ENCODE measurements around the gene UTP14C. TPM values are rescaled to one million over a fixed set of nuclear protein-coding genes. Genes with fewer than 3 reads are reported as not detected.
"Not testable (repeated sequence)": the region's sequence is repeated elsewhere in the genome, so short reads cannot be mapped to it uniquely, and the experiment has no call there.

The UTP14C gene
- total and polyA plus RNA-seq, 3 donors from 2014 or later: 9.7 to 22.4 (median 18.8) TPM

- H3K27ac ChIP-seq: no peak overlapping the region
- 86 to 95% methylated on average over 3 of the region's 3 CpGs for WGBS, 2 donors
- H3K36me3 ChIP-seq (ENCODE audit: low read depth, missing control alignments): no peaks in the 10 kb centered on the region
- H3K4me3 ChIP-seq: no peak overlapping the region
- intact Hi-C loops (cut with DNase I; ENCODE audit: low total_unique reads): no loop called here
- no peaks in the 10 kb centered on the region for H3K4me1 ChIP-seq
- no peaks in the 10 kb centered on the region for H3K27me3 ChIP-seq
- TF ChIP-seq POLR2A (IDR thresholded peaks at IDR 0.05): no peak
- TF ChIP-seq CTCF (IDR thresholded peaks at IDR 0.05): no peak
- H3K9me3 ChIP-seq: no peaks in the 10 kb centered on the region
- DNase-seq: no peak
Observed at GRCh38 chr13:52047463-52047862, 23.0 kb downstream of the UTP14C start.

- DNase-seq: no peak
- Histone ChIP-seq H3K27ac (no peak overlapping the region), H3K9me3 (no peaks in the 10 kb centered on the region), H3K4me3 (no peak overlapping the region), H3K27me3 (no peaks in the 10 kb centered on the region), H3K4me1 (no peaks in the 10 kb centered on the region), H3K36me3 (ENCODE audit: low read depth, missing control alignments) (no peaks in the 10 kb centered on the region)
- TF ChIP-seq POLR2A (IDR thresholded peaks at IDR 0.05) (no peak), CTCF (IDR thresholded peaks at IDR 0.05) (no peak)
- WGBS, 2 donors: 79 to 85% methylated on average over 2 of the region's 2 CpGs
- intact Hi-C loops (cut with DNase I; ENCODE audit: low total_unique reads): no loop called here
Observed at GRCh38 chr13:52048516-52048915, 24.0 kb downstream of the UTP14C start.

GRCh38 chr13:52051400-52051799 lies 26.9 kb downstream of the UTP14C start:
- Histone ChIP-seq H3K4me3 (no peak overlapping the region), H3K27ac (no peak overlapping the region), H3K27me3 (no peaks in the 10 kb centered on the region), H3K9me3 (no peaks in the 10 kb centered on the region), H3K36me3 (ENCODE audit: low read depth, missing control alignments) (no peaks in the 10 kb centered on the region), H3K4me1 (no peaks in the 10 kb centered on the region)
- TF ChIP-seq CTCF (IDR thresholded peaks at IDR 0.05): no peak
- TF ChIP-seq POLR2A (IDR thresholded peaks at IDR 0.05): no peak
- WGBS, 2 donors: 50 to 71% methylated on average over 7 of the region's 7 CpGs
- no peak for DNase-seq
- intact Hi-C loops (cut with DNase I; ENCODE audit: low total_unique reads): no loop called here

GRCh38 chr13:52053460-52053859 lies 29.0 kb downstream of the UTP14C start:
- DNase-seq: no peak
- TF ChIP-seq POLR2A (IDR thresholded peaks at IDR 0.05) (no peak), CTCF (IDR thresholded peaks at IDR 0.05) (no peak)
- H3K36me3 ChIP-seq (ENCODE audit: low read depth, missing control alignments): no peaks in the 10 kb centered on the region
- H3K27me3 ChIP-seq: no peaks in the 10 kb centered on the region
- H3K27ac ChIP-seq: no peak overlapping the region
- H3K4me1 ChIP-seq: no peaks in the 10 kb centered on the region
- H3K9me3 ChIP-seq: no peaks in the 10 kb centered on the region
- no peak overlapping the region for H3K4me3 ChIP-seq
- WGBS, 2 donors: 41 to 58% methylated on average over 4 of the region's 4 CpGs
- intact Hi-C loops (cut with DNase I; ENCODE audit: low total_unique reads): no loop called here

GRCh38 chr13:52061064-52061463 lies 36.6 kb downstream of the UTP14C start:
- intact Hi-C loops (cut with DNase I; ENCODE audit: low total_unique reads); H3K9me3 ChIP-seq; DNase-seq; H3K36me3 ChIP-seq (ENCODE audit: low read depth, missing control alignments); H3K27ac ChIP-seq; H3K27me3 ChIP-seq; H3K4me3 ChIP-seq; H3K4me1 ChIP-seq: not testable (repeated sequence)
- WGBS, 2 donors: 95 to 100% methylated on average over 3 of the region's 3 CpGs
